T-helper 22 cell (primary cell): Measurements from ENCODE around the gene SLIT3.

Experiments
- DNase-seq: peaks from one replicate; pipeline ENCODE4 v3.0.0-alpha.2; 2020; ENCODE audit warnings: low read depth

Gene SLIT3

GRCh38 chr5:168796000-168796399 lies 504.9 kb downstream of the SLIT3 start:
- DNase-seq: no peak

- no peak for DNase-seq
These were observed 506.8 kb downstream of the SLIT3 start for GRCh38 chr5:168793841-168794837.

- DNase-seq: no peak
These were observed 508.3 kb downstream of the SLIT3 start for GRCh38 chr5:168792678-168793077.

GRCh38 chr5:168790671-168791250 lies 510.2 kb downstream of the SLIT3 start:
- DNase-seq: no peak

GRCh38 chr5:168790002-168790635 lies 510.8 kb downstream of the SLIT3 start:
- no peak for DNase-seq

- DNase-seq: no peak
These were observed 512.2 kb downstream of the SLIT3 start for GRCh38 chr5:168788786-168789185.

- no peak for DNase-seq
These were observed 512.8 kb downstream of the SLIT3 start for GRCh38 chr5:168788107-168788506.

GRCh38 chr5:168786147-168786546 lies 514.8 kb downstream of the SLIT3 start:
- DNase-seq: no peak

- no peak for DNase-seq
These were observed 516.5 kb downstream of the SLIT3 start for GRCh38 chr5:168784454-168784853.

GRCh38 chr5:168781941-168782571 lies 518.9 kb downstream of the SLIT3 start:
- DNase-seq: no peak

- DNase-seq: no peak
These were observed 520.1 kb downstream of the SLIT3 start for GRCh38 chr5:168780888-168781287.

GRCh38 chr5:168779333-168779732 lies 521.6 kb downstream of the SLIT3 start:
- no peak for DNase-seq

- no peak for DNase-seq
These were observed 522.4 kb downstream of the SLIT3 start for GRCh38 chr5:168778536-168778935.

- DNase-seq: no peak
These were observed 523.3 kb downstream of the SLIT3 start for GRCh38 chr5:168777651-168778050.

- DNase-seq: no peak
These were observed 524.9 kb downstream of the SLIT3 start for GRCh38 chr5:168776070-168776469.

- DNase-seq: no peak
These were observed 527.7 kb downstream of the SLIT3 start for GRCh38 chr5:168773226-168773625.

- no peak for DNase-seq
These were observed 528.5 kb downstream of the SLIT3 start for GRCh38 chr5:168772316-168772961.

- DNase-seq: no peak
These were observed 529.3 kb downstream of the SLIT3 start for GRCh38 chr5:168771678-168772077.

- DNase-seq: no peak
These were observed 529.9 kb downstream of the SLIT3 start for GRCh38 chr5:168770996-168771395.

GRCh38 chr5:168770036-168770498 lies 530.9 kb downstream of the SLIT3 start:
- no peak for DNase-seq

GRCh38 chr5:168768172-168768571 lies 532.8 kb downstream of the SLIT3 start:
- no peak for DNase-seq

GRCh38 chr5:168766426-168766700 lies 534.6 kb downstream of the SLIT3 start:
- no peak for DNase-seq
